Measurements from ENCODE around the gene RABGAP1L.

The RABGAP1L gene

GRCh38 chr1:174269989-174270651, 110.8 kb downstream of the RABGAP1L start:
- no peak for ATAC-seq
- no peak for DNase-seq
- H3K4me1 Mint-ChIP-seq, result no peaks in the 10 kb centered on the region
- no peak overlapping the region for H3K27ac Mint-ChIP-seq
- no peaks in the 10 kb centered on the region for H3K9me3 Mint-ChIP-seq
- H3K4me3 Mint-ChIP-seq, result no peak overlapping the region
- H3K27me3 Mint-ChIP-seq, result no peaks in the 10 kb centered on the region

DNA sequence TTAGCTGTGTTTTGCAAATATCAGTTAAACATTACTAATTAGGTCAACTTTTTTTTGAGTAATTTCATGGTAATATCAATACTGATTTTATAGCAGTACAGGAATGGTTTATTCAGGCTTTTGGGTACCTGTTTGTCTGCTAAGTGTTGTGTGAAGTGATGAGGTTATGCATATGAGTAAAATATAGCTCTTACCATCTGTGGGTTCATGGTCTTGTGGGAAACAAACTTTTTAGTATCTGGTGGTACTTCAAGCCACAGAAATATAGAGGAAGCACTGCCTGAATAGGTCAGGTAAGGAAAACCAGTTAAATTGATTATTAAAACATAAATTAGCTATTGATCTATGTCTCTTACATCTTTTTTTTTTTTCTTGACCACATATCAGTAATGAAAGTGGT, 113.9 kb downstream of the RABGAP1L start:
- DNase-seq, result no peak
- Mint-ChIP-seq H3K27ac (no peak overlapping the region), H3K27me3 (no peaks in the 10 kb centered on the region), H3K4me3 (no peak overlapping the region), H3K4me1 (no peaks in the 10 kb centered on the region), H3K9me3 (no peaks in the 10 kb centered on the region)
- no peak for ATAC-seq

- no peaks in the 10 kb centered on the region for H3K4me1 Mint-ChIP-seq
- DNase-seq (no peak), ATAC-seq (no peak)
- no peaks in the 10 kb centered on the region for H3K9me3 Mint-ChIP-seq
- H3K27me3 Mint-ChIP-seq, result no peaks in the 10 kb centered on the region
- H3K27ac Mint-ChIP-seq, result no peak overlapping the region
- no peak overlapping the region for H3K4me3 Mint-ChIP-seq
Observed at GRCh38 chr1:174273776-174274175, 114.5 kb downstream of the RABGAP1L start.

DNA sequence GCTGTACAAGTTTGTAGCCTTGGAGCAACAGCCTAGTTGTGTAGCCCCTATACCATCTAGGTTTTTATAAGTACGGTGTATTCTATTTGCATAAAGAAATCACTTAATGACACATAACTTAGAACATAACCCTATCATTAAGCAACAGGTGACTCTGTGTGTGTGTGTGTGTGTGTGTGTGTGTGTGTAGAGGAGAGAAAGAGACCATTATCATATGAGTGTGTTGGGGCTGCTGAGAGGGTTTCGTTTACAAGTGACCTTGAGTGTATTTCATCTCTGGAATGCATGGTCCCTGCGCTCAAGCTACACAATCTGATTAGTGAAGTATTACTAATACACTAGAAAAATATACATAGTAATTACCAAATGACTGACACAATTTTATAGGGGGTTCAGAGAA, 115.1 kb downstream of the RABGAP1L start:
- Mint-ChIP-seq H3K9me3 (no peaks in the 10 kb centered on the region), H3K4me1 (no peaks in the 10 kb centered on the region), H3K27ac (no peak overlapping the region), H3K4me3 (no peak overlapping the region), H3K27me3 (no peaks in the 10 kb centered on the region)
- ATAC-seq, result no peak
- DNase-seq, result no peak

DNA sequence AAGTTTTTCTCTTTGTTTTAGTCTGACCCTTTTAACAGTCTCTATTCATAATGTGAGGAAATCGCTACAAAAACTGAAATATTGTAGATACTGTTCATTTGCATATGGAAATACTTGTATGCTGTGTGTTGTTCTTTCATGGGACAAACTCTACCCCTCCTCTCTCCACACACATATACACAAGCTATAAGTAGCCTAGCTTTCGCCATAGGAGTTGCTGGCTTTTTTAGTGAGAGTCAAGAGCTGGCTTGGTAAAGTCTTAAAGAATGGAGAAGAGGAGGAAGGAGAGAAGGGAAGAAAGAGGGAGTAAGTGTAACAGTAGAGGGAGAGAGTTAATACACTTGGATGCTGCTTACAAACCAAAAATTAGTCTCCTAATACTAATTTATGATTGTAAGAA, 115.6 kb downstream of the RABGAP1L start:
- H3K27me3 Mint-ChIP-seq, result no peaks in the 10 kb centered on the region
- no peak for DNase-seq
- no peaks in the 10 kb centered on the region for H3K4me1 Mint-ChIP-seq
- no peak overlapping the region for H3K27ac Mint-ChIP-seq
- H3K4me3 Mint-ChIP-seq, result no peak overlapping the region
- no peak for ATAC-seq
- no peaks in the 10 kb centered on the region for H3K9me3 Mint-ChIP-seq

DNA sequence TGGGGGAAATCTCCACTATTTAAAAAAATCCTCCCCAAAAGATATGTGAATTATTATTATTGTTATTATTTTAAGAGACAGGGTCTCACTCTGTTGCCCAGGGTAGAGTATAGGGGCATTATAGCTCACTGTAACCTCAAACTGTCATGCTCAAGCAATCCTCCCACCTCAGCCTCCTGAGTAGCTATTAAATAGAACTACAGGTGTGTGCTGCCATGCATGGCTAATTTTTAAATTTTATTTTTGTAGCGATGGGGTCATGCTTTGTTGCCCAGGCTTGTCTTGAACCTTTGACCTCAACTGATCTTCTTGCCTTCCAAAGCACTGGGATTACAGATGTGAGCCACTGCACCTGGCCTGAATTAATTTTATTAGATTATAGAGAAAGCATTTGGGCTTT, 116.8 kb downstream of the RABGAP1L start:
- ATAC-seq (no peak), DNase-seq (no peak)
- no peaks in the 10 kb centered on the region for H3K4me1 Mint-ChIP-seq
- no peaks in the 10 kb centered on the region for H3K27me3 Mint-ChIP-seq
- no peaks in the 10 kb centered on the region for H3K9me3 Mint-ChIP-seq
- no peak overlapping the region for H3K4me3 Mint-ChIP-seq
- peak overlapping the region in 1 of 2 donors; percentile 63 for H3K27ac Mint-ChIP-seq

- DNase-seq (no peak), ATAC-seq (peak; percentile 53)
- Mint-ChIP-seq H3K27ac (no peak overlapping the region), H3K9me3 (peaks cover 13 to 27% of the 10 kb centered on the region in 2 donors), H3K4me1 (peaks cover 7% of the 10 kb centered on the region), H3K4me3 (no peak overlapping the region), H3K27me3 (no peaks in the 10 kb centered on the region)
Observed at GRCh38 chr1:174284052-174284451, 124.7 kb downstream of the RABGAP1L start.

- Mint-ChIP-seq H3K4me1 (peaks cover 7% of the 10 kb centered on the region), H3K27ac (no peak overlapping the region), H3K4me3 (no peak overlapping the region), H3K27me3 (no peaks in the 10 kb centered on the region), H3K9me3 (peaks cover 13 to 33% of the 10 kb centered on the region in 2 donors)
- no peak for ATAC-seq
- DNase-seq, result no peak
Observed at GRCh38 chr1:174286042-174286441, 126.7 kb downstream of the RABGAP1L start.

GRCh38 chr1:174289644-174290310, 130.5 kb downstream of the RABGAP1L start:
- ATAC-seq (no peak), DNase-seq (no peak)
- H3K27me3 Mint-ChIP-seq, result no peaks in the 10 kb centered on the region
- H3K27ac Mint-ChIP-seq, result no peak overlapping the region
- peaks cover 19 to 33% of the 10 kb centered on the region in 2 donors for H3K9me3 Mint-ChIP-seq
- H3K4me1 Mint-ChIP-seq, result no peaks in the 10 kb centered on the region
- no peak overlapping the region for H3K4me3 Mint-ChIP-seq

DNA sequence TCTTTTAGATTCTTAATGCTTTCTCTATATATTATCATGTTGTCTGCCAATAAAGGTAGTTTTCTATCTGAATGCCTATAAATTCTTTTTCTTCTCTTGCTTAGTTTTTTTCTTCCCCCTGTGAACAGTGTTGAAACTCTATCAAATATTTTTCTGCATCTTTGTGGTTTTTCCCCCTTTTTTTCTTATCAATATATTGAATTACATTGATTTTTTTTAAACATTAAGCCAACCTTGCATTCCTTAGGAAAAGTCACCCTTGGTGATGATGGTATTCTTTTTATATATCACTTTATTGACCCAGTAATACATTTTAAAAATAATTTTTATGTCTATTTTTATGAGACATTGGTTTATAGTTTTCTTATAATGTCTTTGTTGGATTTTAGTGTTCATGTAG, 131.7 kb downstream of the RABGAP1L start:
- no peaks in the 10 kb centered on the region for H3K27me3 Mint-ChIP-seq
- DNase-seq (no peak), ATAC-seq (no peak)
- H3K4me1 Mint-ChIP-seq, result no peaks in the 10 kb centered on the region
- H3K4me3 Mint-ChIP-seq, result no peak overlapping the region
- peaks cover 16 to 27% of the 10 kb centered on the region in 2 donors for H3K9me3 Mint-ChIP-seq
- H3K27ac Mint-ChIP-seq, result no peak overlapping the region

DNA sequence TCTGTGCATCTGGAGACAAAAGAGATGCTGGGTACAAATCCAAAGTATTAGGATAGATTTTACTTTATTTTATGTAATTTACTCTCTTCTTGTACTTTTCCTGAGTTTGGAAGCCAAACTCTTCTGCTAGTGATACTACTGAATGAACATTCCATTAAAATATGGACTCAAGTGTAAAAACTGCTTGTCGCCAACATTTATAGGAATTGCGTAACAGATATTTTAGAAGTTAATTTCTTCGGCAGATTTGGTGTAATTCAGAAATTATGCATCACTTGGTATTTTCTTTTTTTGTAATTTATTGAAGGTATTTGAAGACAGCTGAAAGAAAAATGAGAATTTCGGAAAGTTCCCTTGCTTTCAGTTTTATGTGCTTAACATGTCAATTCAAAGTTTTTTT, 137.0 kb downstream of the RABGAP1L start:
- Mint-ChIP-seq H3K4me1 (no peaks in the 10 kb centered on the region), H3K9me3 (peaks cover 3 to 5% of the 10 kb centered on the region in 2 donors), H3K27ac (no peak overlapping the region), H3K27me3 (no peaks in the 10 kb centered on the region), H3K4me3 (no peak overlapping the region)
- DNase-seq (no peak), ATAC-seq (no peak)

- ATAC-seq, result no peak
- Mint-ChIP-seq H3K27me3 (no peaks in the 10 kb centered on the region), H3K4me3 (no peak overlapping the region), H3K4me1 (no peaks in the 10 kb centered on the region), H3K9me3 (peaks cover 9 to 10% of the 10 kb centered on the region in 2 donors), H3K27ac (peak overlapping the region in 1 of 2 donors; percentile 55)
- no peak for DNase-seq
Observed at GRCh38 chr1:174297351-174297750, 138.0 kb downstream of the RABGAP1L start.

DNA sequence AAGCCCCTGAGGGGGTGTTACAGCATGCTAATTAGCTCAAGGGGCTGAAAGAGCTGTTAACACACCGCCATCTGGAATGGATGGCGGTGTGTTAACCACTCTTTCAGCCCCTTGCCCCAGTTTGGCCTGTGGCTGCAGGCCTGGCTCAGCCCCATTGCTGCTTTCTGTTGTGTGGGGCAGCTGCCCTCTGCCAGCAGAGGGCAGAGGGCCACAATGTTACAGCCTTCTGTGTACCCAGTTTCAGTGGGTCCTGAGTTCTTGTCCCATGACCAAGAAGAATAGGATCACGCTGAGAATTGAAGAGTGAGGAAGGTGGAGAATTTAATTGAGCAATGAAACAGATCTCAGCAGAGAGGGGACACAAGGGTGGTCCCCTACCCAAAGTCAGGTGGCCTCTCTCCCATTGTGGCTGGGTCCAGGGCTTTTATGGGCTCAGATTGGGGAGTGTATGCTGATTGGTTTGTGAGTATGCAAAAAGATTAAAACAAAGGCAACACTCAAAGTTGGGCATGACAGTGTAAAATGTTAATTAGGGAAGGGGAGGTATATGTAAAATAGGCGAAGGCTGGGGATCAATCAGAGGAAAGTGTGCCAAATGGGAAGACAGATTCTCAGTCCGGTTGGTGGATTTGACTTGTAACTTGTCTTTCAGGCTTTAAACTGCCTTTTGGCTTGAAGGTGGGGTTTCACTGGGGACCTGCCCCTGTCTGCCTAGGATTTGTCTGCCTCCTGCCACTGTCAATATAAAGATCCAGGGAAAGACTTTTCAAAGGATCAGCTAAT, 142.2 kb downstream of the RABGAP1L start:
- Mint-ChIP-seq H3K27ac (no peak overlapping the region), H3K27me3 (no peaks in the 10 kb centered on the region), H3K4me1 (no peaks in the 10 kb centered on the region), H3K4me3 (no peak overlapping the region), H3K9me3 (peaks cover 7 to 9% of the 10 kb centered on the region in 2 donors)
- no peak for ATAC-seq
- no peak for DNase-seq

DNA sequence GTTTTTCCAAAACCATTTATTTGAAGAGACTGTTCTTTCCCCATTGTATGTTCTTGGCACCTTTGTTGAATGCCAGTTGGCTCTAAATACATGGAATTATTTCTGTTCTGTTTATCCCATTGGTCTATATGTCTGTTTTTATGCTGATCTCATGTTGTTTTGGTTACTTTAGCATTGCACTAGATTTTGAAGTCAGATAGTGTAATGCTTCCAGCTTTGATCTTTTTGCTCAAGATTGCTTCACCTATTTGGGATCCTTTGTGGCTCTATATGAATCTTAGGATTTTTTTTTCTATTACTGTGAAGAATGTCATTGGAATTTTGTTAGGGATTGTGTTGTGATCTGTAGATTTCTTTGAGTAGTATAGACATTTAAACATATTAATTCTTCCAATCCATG, 149.3 kb downstream of the RABGAP1L start:
- ATAC-seq (no peak), DNase-seq (no peak)
- H3K4me3 Mint-ChIP-seq, result no peak overlapping the region
- H3K27me3 Mint-ChIP-seq, result no peaks in the 10 kb centered on the region
- H3K9me3 Mint-ChIP-seq, result peaks cover 28 to 46% of the 10 kb centered on the region in 2 donors
- H3K4me1 Mint-ChIP-seq, result no peaks in the 10 kb centered on the region
- H3K27ac Mint-ChIP-seq, result no peak overlapping the region

- Mint-ChIP-seq H3K27me3 (no peaks in the 10 kb centered on the region), H3K4me1 (no peaks in the 10 kb centered on the region), H3K9me3 (peaks cover 37 to 55% of the 10 kb centered on the region in 2 donors), H3K4me3 (no peak overlapping the region), H3K27ac (no peak overlapping the region)
- no peak for DNase-seq
- no peak for ATAC-seq
Observed at GRCh38 chr1:174309490-174309889, 150.2 kb downstream of the RABGAP1L start.

DNA sequence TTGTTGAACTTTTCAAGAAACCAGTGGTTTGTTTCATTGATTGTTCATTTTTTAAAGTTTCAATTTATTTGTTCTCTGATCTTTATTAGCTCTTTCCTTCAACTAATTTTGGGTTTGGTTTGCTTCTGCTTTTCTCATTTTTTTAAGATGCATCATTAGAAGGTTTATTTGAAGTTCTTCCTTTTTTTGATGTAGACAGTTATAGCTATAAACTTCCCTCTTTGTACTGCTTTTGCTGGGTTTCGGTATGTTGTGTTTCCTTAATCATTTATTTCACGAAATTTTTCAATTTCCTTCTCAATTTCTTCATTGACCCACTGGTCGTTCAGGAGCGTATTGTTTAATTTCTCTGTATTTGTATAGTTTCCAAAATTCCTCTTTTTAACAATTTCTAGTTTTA, 155.1 kb downstream of the RABGAP1L start:
- H3K27ac Mint-ChIP-seq, result no peak overlapping the region
- DNase-seq (no peak), ATAC-seq (no peak)
- H3K27me3 Mint-ChIP-seq, result no peaks in the 10 kb centered on the region
- no peak overlapping the region for H3K4me3 Mint-ChIP-seq
- no peaks in the 10 kb centered on the region for H3K4me1 Mint-ChIP-seq
- H3K9me3 Mint-ChIP-seq, result peaks cover 55 to 76% of the 10 kb centered on the region in 2 donors

Measured in stimulated activated naive CD8-positive, alpha-beta T cell treated with anti-CD3 and anti-CD28 coated beads, Interleukin-15, amount 100 ng/mL, for 72 hours (primary cell).